HepG2 (cell line): ENCODE results near the gene NAPB. TPM values are rescaled to one million over a fixed set of nuclear protein-coding genes. Genes with fewer than 3 reads are reported as not detected.

Experiments
- CBX5 ChIP-seq: sonication (generic); formaldehyde crosslinking; IDR thresholded peaks from 2 replicates; pipeline ENCODE4 v1.4.0; 2020; ENCODE audit warnings: missing genetic modification reagents, borderline replicate concordance
- CEBPB ChIP-seq: IDR thresholded peaks from 2 replicates; pipeline ENCODE4 v1.6.1; 2011; ENCODE audit warnings: low read depth, low read length, improper control_type of control experiment, borderline replicate concordance
- FOXA1 ChIP-seq, 2 experiments: fragments of 450-650 bp in 1 of 2; sonication (generic) in 1 of 2; formaldehyde crosslinking in 1 of 2; IDR thresholded peaks; 2 replicates each; pipeline versions ENCODE4 v1.4.0 to v1.6.1; 2016 to 2020; ENCODE audit warnings: missing genetic modification reagents in 1 of 2
- KMT2B ChIP-seq: IDR thresholded peaks from 2 replicates; pipeline ENCODE4 v1.6.1; 2016; ENCODE audit warnings: missing genetic modification reagents, missing compliant biosample characterization
- RCOR2 ChIP-seq: IDR thresholded peaks from 2 replicates; pipeline ENCODE4 v1.6.1; 2016; ENCODE audit warnings: missing biosample characterization, missing genetic modification reagents
- SPEN ChIP-seq: sonication (generic); formaldehyde crosslinking; IDR thresholded peaks from 2 replicates; pipeline ENCODE4 v1.5.1; 2020; ENCODE audit warnings: low read depth, mild to moderate bottlenecking, missing genetic modification reagents
- SSRP1 ChIP-seq: IDR thresholded peaks from 2 replicates; pipeline ENCODE4 v1.6.1; 2016; ENCODE audit warnings: control low read depth
- ZNF563 ChIP-seq: sonication (generic); formaldehyde crosslinking; IDR thresholded peaks from 2 replicates; pipeline ENCODE4 v1.8.0; 2022; ENCODE audit warnings: mild to moderate bottlenecking, moderate library complexity, missing genetic modification reagents
- polyA plus RNA-seq, 8 experiments: library from polyadenylated mRNA; depleted of rRNA in 3 of 8; stranded (reverse) in 7 of 8; unstranded in 1 of 8; fragments of >200 nt; fragmentation: Illumina TruSeq in 4 of 8; extraction: Trizol in 4 of 8; gene quantifications; 2 replicates each; pipeline versions ENCODE4 v1.2.1 to v1.2.3, GENCODE V29; 2011 to 2016; ENCODE audit warnings: low read depth in 4 of 8, missing spikeins in 1 of 8, mixed read lengths in 1 of 8; ENCODE audit not compliant: insufficient read depth in 1 of 8
- total RNA-seq, 5 experiments: library from RNA; depleted of rRNA; stranded (reverse); fragments of >200 nt; fragmentation: Illumina TruSeq; extraction: Trizol; gene quantifications; 2 replicates each; pipeline ENCODE4 v1.2.3, GENCODE V29; 2016; ENCODE audit warnings: low read depth in 1 of 5
- TF ChIP-seq, protein P1 (sequence below): sonication (generic); formaldehyde crosslinking; IDR thresholded peaks from 2 replicates; pipeline ENCODE4 v1.4.0; 2020; ENCODE audit warnings: missing genetic modification reagents
- TF ChIP-seq, protein P2 (sequence below): sonication (generic); formaldehyde crosslinking; IDR thresholded peaks from 2 replicates; pipeline ENCODE4 v1.4.0; 2020; ENCODE audit warnings: mild to moderate bottlenecking, missing genetic modification reagents
- TF ChIP-seq, protein P3 (sequence below): sonication (generic); formaldehyde crosslinking; conservative IDR thresholded peaks from 2 replicates; pipeline ENCODE4 v1.4.0; 2020; ENCODE audit warnings: missing genetic modification reagents
- TF ChIP-seq, protein P4 (sequence below): sonication (generic); formaldehyde crosslinking; IDR thresholded peaks from 2 replicates; pipeline ENCODE4 v1.5.0; 2020; ENCODE audit warnings: mild to moderate bottlenecking, missing genetic modification reagents, borderline replicate concordance

The NAPB gene
- total and polyA plus RNA-seq, 2 of the 13 experiments (the other 11 are each of a cell fraction or from before 2014, with no cell fraction given): 15.2 to 16.1 TPM

DNA sequence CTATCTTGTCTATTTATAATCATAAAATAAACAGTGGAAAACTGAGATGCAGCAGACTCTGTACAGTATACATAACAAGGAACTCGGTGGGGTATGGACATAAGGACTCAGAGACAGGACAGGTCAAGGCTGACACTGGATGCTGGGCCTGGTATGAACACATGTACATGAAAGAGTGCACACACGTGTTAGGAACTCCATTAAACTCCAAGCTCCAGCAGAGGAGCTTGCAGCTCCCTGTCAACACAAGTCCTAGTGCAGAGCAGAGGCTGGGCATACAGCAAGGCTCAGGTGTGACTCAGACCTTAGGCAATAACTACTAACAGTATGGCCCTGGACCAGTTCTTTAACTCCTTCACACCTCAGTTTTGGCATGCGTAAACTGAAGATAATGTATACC lies 17.1 kb downstream of the NAPB start (continued):
- TF ChIP-seq, protein P1, sequence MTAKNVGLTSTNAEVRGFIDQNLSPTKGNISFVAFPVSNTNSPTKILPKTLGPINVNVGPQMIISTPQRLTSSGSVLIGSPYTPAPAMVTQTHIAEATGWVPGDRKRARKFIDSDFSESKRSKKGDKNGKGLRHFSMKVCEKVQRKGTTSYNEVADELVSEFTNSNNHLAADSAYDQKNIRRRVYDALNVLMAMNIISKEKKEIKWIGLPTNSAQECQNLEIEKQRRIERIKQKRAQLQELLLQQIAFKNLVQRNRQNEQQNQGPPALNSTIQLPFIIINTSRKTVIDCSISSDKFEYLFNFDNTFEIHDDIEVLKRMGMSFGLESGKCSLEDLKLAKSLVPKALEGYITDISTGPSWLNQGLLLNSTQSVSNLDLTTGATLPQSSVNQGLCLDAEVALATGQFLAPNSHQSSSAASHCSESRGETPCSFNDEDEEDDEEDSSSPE (CRISPR knock-in tag): no peak
- TF ChIP-seq, protein P2, sequence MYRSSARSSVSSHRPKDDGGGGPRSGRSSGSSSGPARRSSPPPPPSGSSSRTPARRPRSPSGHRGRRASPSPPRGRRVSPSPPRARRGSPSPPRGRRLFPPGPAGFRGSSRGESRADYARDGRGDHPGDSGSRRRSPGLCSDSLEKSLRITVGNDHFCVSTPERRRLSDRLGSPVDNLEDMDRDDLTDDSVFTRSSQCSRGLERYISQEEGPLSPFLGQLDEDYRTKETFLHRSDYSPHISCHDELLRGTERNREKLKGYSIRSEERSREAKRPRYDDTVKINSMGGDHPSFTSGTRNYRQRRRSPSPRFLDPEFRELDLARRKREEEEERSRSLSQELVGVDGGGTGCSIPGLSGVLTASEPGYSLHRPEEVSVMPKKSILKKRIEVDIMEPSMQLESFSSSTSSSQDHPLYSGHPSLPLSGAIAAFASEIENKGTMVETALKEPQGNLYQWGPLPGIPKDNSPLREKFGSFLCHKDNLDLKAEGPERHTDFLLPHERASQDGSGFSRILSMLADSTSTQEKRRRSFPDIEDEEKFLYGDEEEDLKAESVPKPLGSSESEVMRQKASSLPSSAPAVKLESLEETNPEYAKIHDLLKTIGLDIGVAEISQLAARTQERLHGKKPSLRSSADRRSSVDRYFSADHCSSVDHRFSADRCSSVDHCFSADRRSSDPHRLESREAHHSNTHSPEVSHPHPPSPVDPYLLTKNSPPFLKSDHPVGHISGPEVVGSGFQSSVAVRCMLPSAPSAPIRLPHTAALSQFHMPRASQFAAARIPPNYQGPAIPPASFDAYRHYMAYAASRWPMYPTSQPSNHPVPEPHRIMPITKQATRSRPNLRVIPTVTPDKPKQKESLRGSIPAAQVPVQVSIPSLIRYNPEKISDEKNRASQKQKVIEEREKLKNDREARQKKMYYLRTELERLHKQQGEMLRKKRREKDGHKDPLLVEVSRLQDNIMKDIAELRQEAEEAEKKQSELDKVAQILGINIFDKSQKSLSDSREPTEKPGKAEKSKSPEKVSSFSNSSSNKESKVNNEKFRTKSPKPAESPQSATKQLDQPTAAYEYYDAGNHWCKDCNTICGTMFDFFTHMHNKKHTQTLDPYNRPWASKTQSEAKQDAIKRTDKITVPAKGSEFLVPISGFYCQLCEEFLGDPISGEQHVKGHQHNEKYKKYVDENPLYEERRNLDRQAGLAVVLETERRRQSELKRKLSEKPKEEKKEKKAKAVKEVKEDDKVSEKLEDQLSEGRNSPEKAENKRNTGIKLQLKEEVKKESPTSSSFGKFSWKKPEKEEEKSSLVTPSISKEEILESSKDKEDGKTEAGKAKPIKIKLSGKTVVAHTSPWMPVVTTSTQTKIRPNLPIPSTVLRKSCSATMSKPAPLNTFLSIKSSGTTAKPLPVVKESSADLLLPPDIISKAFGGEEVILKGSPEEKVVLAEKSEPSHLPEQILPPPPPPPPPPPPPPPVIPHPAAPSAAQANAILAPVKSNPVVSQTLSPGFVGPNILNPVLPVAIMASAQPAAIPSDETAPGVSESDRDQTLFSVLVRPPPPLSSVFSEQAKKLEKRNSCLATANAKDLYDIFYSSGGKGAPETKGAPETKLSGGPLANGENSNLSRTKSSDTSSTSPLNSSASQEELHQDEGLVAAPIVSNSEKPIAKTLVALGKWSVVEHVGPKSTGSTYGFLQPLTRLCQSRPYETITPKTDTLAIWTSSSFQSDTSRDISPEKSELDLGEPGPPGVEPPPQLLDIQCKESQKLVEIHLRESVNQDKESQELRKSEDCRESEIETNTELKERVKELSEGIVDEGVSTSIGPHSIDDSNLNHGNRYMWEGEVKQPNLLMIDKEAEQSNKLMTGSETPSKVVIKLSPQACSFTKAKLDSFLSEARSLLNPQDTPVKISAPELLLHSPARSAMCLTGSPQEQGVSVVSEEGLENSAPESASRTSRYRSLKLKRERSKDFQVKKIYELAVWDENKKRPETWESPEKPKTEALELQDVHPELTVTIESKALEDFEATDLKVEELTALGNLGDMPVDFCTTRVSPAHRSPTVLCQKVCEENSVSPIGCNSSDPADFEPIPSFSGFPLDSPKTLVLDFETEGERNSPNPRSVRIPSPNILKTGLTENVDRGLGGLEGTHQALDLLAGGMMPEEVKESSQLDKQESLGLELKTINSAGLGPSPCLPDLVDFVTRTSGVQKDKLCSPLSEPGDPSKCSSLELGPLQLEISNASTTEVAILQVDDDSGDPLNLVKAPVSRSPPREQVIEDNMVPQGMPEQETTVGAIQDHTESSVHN (CRISPR knock-in tag): no peak
- TF ChIP-seq, protein P3, sequence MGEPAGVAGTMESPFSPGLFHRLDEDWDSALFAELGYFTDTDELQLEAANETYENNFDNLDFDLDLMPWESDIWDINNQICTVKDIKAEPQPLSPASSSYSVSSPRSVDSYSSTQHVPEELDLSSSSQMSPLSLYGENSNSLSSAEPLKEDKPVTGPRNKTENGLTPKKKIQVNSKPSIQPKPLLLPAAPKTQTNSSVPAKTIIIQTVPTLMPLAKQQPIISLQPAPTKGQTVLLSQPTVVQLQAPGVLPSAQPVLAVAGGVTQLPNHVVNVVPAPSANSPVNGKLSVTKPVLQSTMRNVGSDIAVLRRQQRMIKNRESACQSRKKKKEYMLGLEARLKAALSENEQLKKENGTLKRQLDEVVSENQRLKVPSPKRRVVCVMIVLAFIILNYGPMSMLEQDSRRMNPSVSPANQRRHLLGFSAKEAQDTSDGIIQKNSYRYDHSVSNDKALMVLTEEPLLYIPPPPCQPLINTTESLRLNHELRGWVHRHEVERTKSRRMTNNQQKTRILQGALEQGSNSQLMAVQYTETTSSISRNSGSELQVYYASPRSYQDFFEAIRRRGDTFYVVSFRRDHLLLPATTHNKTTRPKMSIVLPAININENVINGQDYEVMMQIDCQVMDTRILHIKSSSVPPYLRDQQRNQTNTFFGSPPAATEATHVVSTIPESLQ (CRISPR knock-in tag): no peak
- TF ChIP-seq KMT2B (no peak), FOXA1 (IDR thresholded peaks at IDR 0.05) (no peak), FOXA1 (CRISPR knock-in tag; IDR thresholded peaks at IDR 0.05) (0 out of 2 replicates have a peak, but pooled peaks have one; percentile 27), RCOR2 (CRISPR knock-in tag) (no peak), CEBPB (peak; percentile 82; the same call in 1 of the 2 replicates), ZNF563 (CRISPR knock-in tag) (no peak), SPEN (CRISPR knock-in tag) (no peak), CBX5 (CRISPR knock-in tag) (no peak), SSRP1 (CRISPR knock-in tag) (no peak)
- TF ChIP-seq, protein P4, sequence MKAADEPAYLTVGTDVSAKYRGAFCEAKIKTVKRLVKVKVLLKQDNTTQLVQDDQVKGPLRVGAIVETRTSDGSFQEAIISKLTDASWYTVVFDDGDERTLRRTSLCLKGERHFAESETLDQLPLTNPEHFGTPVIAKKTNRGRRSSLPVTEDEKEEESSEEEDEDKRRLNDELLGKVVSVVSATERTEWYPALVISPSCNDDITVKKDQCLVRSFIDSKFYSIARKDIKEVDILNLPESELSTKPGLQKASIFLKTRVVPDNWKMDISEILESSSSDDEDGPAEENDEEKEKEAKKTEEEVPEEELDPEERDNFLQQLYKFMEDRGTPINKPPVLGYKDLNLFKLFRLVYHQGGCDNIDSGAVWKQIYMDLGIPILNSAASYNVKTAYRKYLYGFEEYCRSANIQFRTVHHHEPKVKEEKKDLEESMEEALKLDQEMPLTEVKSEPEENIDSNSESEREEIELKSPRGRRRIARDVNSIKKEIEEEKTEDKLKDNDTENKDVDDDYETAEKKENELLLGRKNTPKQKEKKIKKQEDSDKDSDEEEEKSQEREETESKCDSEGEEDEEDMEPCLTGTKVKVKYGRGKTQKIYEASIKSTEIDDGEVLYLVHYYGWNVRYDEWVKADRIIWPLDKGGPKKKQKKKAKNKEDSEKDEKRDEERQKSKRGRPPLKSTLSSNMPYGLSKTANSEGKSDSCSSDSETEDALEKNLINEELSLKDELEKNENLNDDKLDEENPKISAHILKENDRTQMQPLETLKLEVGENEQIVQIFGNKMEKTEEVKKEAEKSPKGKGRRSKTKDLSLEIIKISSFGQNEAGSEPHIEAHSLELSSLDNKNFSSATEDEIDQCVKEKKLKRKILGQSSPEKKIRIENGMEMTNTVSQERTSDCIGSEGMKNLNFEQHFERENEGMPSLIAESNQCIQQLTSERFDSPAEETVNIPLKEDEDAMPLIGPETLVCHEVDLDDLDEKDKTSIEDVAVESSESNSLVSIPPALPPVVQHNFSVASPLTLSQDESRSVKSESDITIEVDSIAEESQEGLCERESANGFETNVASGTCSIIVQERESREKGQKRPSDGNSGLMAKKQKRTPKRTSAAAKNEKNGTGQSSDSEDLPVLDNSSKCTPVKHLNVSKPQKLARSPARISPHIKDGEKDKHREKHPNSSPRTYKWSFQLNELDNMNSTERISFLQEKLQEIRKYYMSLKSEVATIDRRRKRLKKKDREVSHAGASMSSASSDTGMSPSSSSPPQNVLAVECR: no peak
